DMS 273 (cell line): ENCODE data around the gene ANKRD23.

Experiments
- DNase-seq: peaks from one replicate; lab custom pipeline; 2025; ENCODE audit not compliant: unreplicated experiment; lab: John Stamatoyannopoulos, UW

The ANKRD23 gene

DNA sequence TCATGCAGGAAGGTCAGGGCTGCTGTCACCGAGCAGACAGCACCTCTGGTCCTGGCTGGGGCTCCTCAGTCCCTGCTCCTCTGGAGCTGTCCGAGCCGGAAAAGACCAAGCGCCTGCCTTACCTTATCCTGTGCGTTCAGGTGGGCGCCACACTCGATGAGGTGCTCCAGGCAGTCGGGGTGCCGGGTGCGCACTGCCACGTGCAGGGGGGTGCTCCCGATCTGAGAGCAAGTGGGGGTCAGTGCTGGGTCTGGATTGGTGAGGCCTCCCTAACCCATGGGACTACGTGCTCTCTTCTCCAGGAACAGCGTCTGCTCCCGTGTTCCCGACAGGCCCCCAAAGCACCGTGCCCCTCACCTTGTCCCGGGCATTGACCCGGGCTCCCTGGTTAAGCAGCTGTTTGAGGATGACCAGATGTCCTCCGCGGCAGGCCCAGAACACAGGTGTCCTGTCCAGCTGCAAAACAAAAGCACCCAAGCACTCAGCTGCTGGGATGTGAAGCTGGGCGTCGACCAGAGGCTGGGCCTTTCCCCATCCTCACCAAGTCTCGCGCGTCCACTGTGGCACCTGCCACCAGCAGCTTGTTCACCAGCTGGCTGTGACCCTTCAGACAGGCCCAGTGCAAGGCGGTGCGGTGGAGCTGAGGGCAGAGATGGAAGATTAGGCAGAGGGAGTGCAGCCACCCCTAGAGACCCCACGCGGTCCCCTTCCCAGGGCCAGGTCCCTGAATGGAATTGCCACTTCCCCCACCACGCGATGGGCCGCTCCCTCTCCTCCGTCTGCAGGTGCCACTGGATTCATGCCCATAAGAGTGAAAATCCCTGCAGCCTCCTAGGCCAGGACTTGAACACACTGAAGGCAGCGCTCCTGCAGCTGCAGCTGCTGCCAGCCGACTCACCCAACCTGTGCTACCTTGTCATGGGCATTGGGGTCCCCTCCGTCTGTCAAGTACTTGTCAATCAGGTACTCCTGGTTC lies 3.7 kb downstream of the ANKRD23 start:
- no peak for DNase-seq

DNA sequence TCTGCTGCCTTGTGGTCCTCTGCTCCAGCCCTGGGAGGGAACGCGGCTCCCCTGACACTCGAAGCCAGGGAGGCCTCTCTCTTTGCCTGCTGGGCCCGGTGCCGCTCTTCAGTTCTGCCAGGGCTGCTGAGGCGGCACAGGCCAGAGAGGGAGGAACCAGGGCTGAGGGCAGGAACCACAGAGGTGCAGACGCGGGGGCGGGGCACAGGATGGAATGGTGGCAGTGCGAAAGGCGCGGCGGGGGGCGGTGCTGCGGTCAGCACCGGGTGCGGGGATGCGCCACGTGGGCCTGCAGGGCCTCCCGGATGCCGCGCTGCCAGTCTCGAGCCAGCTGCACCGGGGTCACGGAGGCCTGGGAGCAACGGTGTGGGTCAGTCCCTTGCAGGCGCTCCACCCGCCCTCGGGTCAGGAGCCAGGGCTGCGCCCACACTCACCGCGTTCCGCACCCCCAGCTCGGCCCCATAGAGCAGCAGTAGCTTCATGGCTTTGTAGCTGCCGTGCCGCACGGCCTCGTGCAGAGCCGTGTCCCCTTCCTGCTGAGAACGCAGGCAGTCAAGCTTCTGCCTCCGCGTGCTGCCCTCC lies 4.4 kb downstream of the ANKRD23 start:
- DNase-seq: no peak

DNA sequence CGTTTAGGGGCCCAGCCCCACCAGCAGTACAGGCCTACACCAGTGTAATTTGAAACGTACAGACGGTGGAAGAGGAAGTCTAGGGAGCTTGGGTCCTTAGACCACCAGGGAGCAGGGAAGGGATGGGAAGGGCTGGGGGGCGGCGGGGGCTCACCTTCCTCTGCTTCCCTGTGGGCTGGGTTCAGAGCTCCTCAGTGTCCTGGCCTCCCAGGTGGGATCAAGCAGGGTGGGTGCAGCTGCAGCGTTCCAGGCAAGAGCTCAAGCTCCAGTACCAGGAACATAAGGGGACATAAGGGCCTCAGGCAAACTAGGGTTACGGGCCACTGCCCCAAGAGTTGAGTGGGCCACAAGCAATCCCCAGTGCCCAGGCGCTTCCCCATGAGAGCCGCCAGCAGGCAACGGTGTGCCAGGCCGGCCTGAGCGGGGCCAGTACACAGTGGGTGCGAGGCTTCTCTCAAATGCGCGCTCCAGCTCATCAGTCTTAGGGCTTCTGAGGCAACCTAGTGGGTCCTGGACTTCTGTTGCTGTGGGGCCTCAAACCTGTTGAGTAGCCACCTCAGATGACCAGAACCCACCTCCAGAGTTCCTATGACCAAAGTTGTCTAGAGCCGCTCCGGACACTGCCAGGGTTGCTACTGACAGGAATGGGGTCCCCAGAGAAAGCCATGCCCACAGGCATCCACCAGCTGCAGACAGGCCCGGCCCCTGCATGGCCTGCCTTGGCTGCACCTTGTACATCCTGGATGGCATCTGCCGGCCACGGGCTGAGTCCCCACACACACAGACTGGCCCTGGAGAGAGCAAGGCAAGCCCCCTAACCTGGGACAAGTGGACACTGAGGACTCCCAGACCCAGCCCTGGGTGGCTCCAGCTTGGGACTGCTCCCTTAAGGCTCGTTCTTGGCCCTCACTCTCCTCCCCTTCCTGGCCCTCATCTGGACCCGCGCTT lies 5.2 kb downstream of the ANKRD23 start:
- DNase-seq: no peak

- no peak for DNase-seq
These were observed 6.2 kb downstream of the ANKRD23 start for GRCh38 chr2:96837575-96837974.

DNA sequence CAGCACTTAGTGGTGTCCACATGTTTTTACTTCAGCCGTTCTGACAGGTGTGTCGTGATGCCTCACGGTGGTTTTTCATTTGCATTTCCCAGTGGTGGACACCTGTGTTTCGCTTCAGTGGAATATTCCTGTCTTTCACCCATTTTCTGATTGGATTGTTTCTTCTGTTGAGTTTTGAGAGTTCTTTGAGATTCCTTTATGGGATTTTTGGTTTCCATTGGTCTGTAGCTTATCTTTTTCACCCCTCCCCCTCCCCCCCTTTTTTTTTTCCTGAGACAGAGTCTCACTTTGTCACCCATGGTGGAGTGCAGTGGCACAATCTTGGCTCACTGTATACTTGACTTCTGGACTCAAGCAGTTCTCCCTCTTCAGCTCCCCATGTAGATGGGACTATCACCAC lies 8.0 kb downstream of the ANKRD23 start:
- no peak for DNase-seq

- no peak for DNase-seq
These were observed 10.9 kb downstream of the ANKRD23 start for GRCh38 chr2:96832754-96833507.

GRCh38 chr2:96832408-96832753 lies 11.4 kb downstream of the ANKRD23 start:
- no peak for DNase-seq

GRCh38 chr2:96831679-96832078 lies 12.1 kb downstream of the ANKRD23 start:
- DNase-seq: no peak

- DNase-seq: no peak
These were observed 13.7 kb downstream of the ANKRD23 start for GRCh38 chr2:96830044-96830562.

DNA sequence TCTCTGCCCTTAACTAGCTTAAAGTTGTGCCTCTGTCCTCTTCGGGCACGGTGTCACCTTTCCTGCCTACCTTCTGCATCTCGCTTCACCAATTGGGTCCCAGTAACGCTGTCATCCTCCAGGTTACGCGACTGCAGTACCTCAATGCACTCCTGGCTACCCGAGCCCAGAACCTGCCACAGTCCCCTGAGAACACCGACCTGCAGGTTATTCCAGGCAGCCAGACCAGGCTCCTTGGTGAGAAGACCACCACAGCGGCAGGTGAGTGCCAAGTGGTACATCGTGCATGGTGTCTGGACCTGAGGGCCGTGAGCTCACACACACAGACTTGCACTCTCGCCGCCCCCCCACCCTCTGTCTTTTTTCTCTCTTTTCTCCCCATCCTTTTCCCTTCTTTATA lies 14.9 kb downstream of the ANKRD23 start:
- DNase-seq: no peak

DNA sequence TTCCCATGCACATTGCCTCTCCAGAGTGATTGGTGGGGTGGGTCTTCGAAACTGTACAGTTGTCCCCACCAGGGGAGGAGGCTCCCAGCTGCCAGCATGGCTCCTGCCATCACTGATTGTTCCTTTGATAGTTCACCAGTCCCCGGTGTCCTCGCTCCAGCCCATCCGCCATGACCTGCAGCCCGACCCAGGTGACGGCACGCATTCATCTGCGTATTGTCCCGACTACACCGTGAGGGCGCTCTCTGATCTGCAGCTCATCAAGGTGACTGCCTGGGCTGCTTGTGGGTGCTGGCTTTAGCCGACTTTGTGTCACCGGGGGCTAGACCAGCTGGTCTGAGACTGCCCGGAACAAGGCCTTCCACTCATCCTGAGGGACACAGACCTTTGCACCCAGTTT lies 15.4 kb downstream of the ANKRD23 start:
- DNase-seq: no peak

- no peak for DNase-seq
These were observed 17.1 kb downstream of the ANKRD23 start for GRCh38 chr2:96826546-96827278.

GRCh38 chr2:96825057-96825456 lies 18.8 kb downstream of the ANKRD23 start:
- DNase-seq: no peak

- no peak for DNase-seq
These were observed 19.5 kb downstream of the ANKRD23 start for GRCh38 chr2:96824079-96824870.

DNA sequence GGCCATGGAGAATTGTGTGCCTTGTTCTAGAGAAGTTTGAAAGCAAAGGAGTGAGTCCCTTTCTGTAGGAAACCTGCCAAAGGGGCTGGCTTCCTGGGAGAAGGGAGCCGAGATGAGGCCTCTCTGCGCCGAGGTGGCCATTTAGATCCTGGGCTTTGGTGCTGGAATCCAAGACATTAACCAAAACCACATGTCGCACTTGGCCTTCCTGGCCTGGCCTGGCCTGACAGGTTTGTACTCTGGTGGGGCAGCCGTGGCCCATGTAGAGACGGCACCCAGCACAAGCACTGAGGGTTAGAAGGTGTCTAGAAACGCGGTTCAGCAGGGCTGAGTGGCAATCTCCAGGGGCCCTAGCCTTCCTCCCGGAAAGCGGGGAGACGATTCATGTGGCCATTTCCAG lies 20.6 kb downstream of the ANKRD23 start:
- DNase-seq: no peak

DNA sequence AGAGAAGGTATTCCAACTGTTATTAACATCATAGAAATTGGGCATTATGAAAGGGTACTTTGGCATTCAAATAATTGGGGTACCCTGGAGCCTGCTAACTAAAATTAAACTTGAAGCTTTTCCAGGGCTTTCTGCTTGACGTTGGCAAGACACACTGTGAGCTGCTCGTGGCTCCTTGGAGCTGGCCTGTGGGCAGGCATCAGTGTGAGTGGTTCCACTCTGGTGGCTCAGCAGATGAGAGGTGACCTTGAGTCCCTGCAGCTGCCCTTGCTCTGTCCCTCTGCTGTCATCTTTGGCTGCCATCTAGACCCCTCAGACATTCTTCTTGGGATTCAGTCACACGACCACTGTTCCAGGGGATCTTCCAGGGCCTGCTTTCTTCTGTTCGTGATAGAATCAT lies 21.0 kb downstream of the ANKRD23 start:
- no peak for DNase-seq

- DNase-seq: no peak
These were observed 22.6 kb downstream of the ANKRD23 start for GRCh38 chr2:96821113-96821675.

DNA sequence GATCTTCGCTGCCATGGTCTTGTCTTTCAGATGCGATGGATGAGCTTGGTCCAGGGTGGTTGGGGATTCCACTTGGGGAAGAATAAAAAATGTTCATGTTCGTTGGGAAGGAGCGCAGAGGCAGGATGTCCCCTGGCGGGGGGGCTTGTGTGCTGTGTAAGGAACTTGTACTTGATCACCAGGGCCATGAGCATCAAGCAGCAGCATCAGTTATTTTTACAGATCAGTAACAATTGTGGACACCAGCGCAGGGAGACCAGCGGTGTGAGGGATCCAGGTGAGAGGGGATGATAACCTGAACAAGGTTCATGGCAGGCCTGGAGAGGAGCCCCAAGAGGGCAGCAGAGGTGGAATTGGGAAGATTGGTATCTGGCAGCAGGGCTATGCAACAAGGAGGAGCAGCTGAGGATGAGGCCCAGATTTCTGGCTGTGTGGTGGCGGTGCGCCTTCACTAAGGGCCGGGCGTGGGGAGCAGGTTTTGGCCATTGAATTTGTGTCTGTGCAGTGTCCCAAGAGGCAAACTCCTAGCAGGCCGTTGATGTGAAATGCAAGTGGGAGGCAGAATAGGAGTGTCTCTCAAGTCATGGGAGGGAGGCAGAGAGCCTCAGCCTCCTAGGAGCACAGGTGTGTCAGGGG lies 23.8 kb downstream of the ANKRD23 start:
- no peak for DNase-seq
